ENCODE measurements around the gene SPART.

The SPART gene

DNA sequence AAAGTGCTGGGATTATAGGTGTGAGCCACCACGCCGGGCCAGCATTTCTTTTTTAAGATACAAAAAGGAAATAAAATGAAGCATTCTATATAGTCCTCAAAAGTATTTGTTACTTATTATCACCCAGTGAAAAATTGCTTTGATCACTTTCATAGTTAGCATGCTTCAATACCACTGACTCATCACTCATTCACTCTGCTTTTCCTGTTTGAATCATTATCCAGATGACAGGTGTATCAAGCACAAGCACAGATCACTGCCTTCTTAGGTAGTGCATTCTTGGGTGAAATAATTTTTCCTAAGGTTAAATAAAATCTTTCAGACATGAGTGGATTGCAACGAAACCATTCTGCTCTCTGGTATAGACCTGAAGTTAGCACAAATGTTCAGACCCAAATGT lies 35.8 kb upstream of the SPART start:
- no peak overlapping the region for H3K27ac ChIP-seq (ENCODE audit: low read depth, low read length)

DNA sequence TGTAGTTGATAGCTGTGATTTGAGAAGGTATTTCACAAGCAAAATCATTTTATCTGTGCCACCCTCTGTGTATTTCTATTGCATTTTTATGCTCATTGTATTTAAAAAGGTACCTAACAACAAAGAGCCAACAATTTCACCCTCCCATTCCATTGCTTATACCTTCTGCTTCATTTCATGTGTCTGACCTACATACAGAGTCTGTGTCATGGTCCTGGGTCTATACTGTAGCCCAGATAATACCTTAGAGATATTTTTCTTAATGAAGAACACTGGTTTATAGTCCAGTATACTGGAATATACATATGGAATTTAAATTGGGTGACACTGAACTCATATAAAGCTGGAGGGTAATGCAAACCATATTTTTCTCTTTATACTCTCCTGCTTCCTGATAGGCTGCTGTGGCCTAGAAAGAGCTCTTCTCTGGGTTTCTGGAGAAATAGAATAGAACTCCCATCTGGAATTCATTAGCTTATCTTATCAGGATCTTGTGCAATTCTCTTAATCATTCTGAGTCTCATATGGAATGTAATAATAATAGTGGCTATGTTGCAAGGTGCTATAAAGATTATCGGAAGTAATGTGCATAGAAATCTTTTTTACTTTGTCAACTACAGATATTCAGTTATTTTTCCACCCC lies 31.8 kb upstream of the SPART start:
- Histone ChIP-seq H3K27me3 (ENCODE audit: low read length) (no peaks in the 10 kb centered on the region), H4K20me1 (ENCODE audit: low read depth, low read length) (no peaks in the 10 kb centered on the region)

More for the DNA sequence above, 35.8 kb upstream of the SPART start:
- H3K9me3 ChIP-seq (ENCODE audit: insufficient read depth, low read length), result no peaks in the 10 kb centered on the region
- H3K9ac ChIP-seq (ENCODE audit: low read length), result no peak overlapping the region
- H3F3A ChIP-seq (ENCODE audit: insufficient read depth), result no peaks in the 10 kb centered on the region
- H3K79me2 ChIP-seq (ENCODE audit: insufficient read depth, low read length), result no peaks in the 10 kb centered on the region
- no peaks in the 10 kb centered on the region for H4K20me1 ChIP-seq (ENCODE audit: low read depth, low read length)
- no peak overlapping the region for H2AFZ ChIP-seq (ENCODE audit: low read depth, low read length, severe bottlenecking)
- H3K9me2 ChIP-seq (replicated peaks; ENCODE audit: insufficient read depth, low read length), result no peaks in the 10 kb centered on the region
- no peaks in the 10 kb centered on the region for H3K36me3 ChIP-seq (ENCODE audit: low read length)
- TF ChIP-seq, protein P1, sequence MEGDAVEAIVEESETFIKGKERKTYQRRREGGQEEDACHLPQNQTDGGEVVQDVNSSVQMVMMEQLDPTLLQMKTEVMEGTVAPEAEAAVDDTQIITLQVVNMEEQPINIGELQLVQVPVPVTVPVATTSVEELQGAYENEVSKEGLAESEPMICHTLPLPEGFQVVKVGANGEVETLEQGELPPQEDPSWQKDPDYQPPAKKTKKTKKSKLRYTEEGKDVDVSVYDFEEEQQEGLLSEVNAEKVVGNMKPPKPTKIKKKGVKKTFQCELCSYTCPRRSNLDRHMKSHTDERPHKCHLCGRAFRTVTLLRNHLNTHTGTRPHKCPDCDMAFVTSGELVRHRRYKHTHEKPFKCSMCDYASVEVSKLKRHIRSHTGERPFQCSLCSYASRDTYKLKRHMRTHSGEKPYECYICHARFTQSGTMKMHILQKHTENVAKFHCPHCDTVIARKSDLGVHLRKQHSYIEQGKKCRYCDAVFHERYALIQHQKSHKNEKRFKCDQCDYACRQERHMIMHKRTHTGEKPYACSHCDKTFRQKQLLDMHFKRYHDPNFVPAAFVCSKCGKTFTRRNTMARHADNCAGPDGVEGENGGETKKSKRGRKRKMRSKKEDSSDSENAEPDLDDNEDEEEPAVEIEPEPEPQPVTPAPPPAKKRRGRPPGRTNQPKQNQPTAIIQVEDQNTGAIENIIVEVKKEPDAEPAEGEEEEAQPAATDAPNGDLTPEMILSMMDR (IDR thresholded peaks at IDR 0.05; ENCODE audit: insufficient read depth, low read length, poor library complexity, severe bottlenecking), result no peak
- TF ChIP-seq EZH2phosphoT487 (conservative IDR thresholded peaks at IDR 0.05; ENCODE audit: low read length), result no peak
- no peaks in the 10 kb centered on the region for H3K27me3 ChIP-seq (ENCODE audit: low read length)
- H3K4me2 ChIP-seq (ENCODE audit: low read depth, low read length, poor library complexity, severe bottlenecking), result no peak overlapping the region
- no peak overlapping the region for H3K4me3 ChIP-seq (ENCODE audit: insufficient read depth, low read length, poor library complexity, severe bottlenecking)

DNA sequence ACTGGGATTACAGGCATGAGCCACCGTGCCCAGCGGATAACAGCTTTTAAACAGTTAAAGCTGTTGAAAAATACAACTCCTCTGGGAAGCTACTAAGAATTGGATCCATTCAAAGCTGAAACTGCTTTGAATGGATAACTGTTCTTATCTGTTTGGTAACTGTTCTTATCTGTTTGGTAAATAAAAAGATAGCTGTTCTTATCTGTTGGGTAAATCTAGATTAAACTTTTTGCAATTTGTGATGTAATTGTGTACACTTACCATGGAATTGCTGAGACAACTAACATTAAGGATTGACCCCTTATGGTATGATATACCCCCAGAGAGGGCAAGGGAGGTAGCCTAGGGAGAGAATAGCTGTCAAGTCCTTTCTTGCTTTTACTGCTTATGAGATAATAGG lies 27.9 kb upstream of the SPART start:
- H2AFZ ChIP-seq (ENCODE audit: low read depth, low read length, severe bottlenecking), result no peak overlapping the region
- no peaks in the 10 kb centered on the region for H3K79me2 ChIP-seq (ENCODE audit: insufficient read depth, low read length)
- H3K4me3 ChIP-seq (ENCODE audit: insufficient read depth, low read length, poor library complexity, severe bottlenecking), result no peak overlapping the region
- no peaks in the 10 kb centered on the region for H3K36me3 ChIP-seq (ENCODE audit: low read length)
- H3K9me2 ChIP-seq (replicated peaks; ENCODE audit: insufficient read depth, low read length), result no peaks in the 10 kb centered on the region
- H3K27ac ChIP-seq (ENCODE audit: low read depth, low read length), result no peak overlapping the region
- no peaks in the 10 kb centered on the region for H3K9me3 ChIP-seq (ENCODE audit: insufficient read depth, low read length)
- H3K27me3 ChIP-seq (ENCODE audit: low read length), result no peaks in the 10 kb centered on the region
- H3K4me2 ChIP-seq (ENCODE audit: low read depth, low read length, poor library complexity, severe bottlenecking), result no peak overlapping the region
- no peak for TF ChIP-seq EZH2phosphoT487 (conservative IDR thresholded peaks at IDR 0.05; ENCODE audit: low read length)
- TF ChIP-seq, protein P1 (IDR thresholded peaks at IDR 0.05; ENCODE audit: insufficient read depth, low read length, poor library complexity, severe bottlenecking), result no peak
- H4K20me1 ChIP-seq (ENCODE audit: low read depth, low read length), result no peaks in the 10 kb centered on the region
- H3F3A ChIP-seq (ENCODE audit: insufficient read depth), result no peaks in the 10 kb centered on the region
- H3K9ac ChIP-seq (ENCODE audit: low read length), result no peak overlapping the region

More for the DNA sequence above, 31.8 kb upstream of the SPART start:
- Histone ChIP-seq H3K9me2 (replicated peaks; ENCODE audit: insufficient read depth, low read length) (no peaks in the 10 kb centered on the region), H2AFZ (ENCODE audit: low read depth, low read length, severe bottlenecking) (no peak overlapping the region), H3F3A (ENCODE audit: insufficient read depth) (no peaks in the 10 kb centered on the region), H3K9ac (ENCODE audit: low read length) (no peak overlapping the region), H3K4me2 (ENCODE audit: low read depth, low read length, poor library complexity, severe bottlenecking) (no peak overlapping the region), H3K4me3 (ENCODE audit: insufficient read depth, low read length, poor library complexity, severe bottlenecking) (no peak overlapping the region), H3K36me3 (ENCODE audit: low read length) (no peaks in the 10 kb centered on the region), H3K79me2 (ENCODE audit: insufficient read depth, low read length) (no peaks in the 10 kb centered on the region), H3K9me3 (ENCODE audit: insufficient read depth, low read length) (no peaks in the 10 kb centered on the region), H3K27ac (ENCODE audit: low read depth, low read length) (no peak overlapping the region)
- no peak for TF ChIP-seq EZH2phosphoT487 (conservative IDR thresholded peaks at IDR 0.05; ENCODE audit: low read length)
- TF ChIP-seq, protein P1 (IDR thresholded peaks at IDR 0.05; ENCODE audit: insufficient read depth, low read length, poor library complexity, severe bottlenecking), result no peak

All from SU-DHL-6 (cell line).